AG09309 (cell line): Measurements from ENCODE around the gene NTRK2.

ENCODE experiments used
- DNase-seq: peaks from one replicate; pipeline ENCODE4 v3.0.0-alpha.2; 2010; ENCODE audit warnings: low read depth
- H3K4me3 ChIP-seq: 2 replicates; pipeline ENCODE4 v1.5.1; 2011; ENCODE audit warnings: mild to moderate bottlenecking, low read depth, low read length, moderate library complexity; ENCODE audit not compliant: control insufficient read depth
- CTCF ChIP-seq: IDR thresholded peaks from 2 replicates; pipeline ENCODE4 v1.5.1; 2011; ENCODE audit warnings: mild to moderate bottlenecking, low read depth, low read length, inconsistent platforms; ENCODE audit not compliant: insufficient read depth, control insufficient read depth; ENCODE audit errors: missing control alignments

Gene NTRK2

GRCh38 chr9:84978661-84979060, 309.1 kb downstream of the NTRK2 start:
- H3K4me3 ChIP-seq = no peak overlapping the region
- DNase-seq = no peak
- TF ChIP-seq CTCF = no peak

GRCh38 chr9:84983749-84984148, 314.2 kb downstream of the NTRK2 start:
- no peak for TF ChIP-seq CTCF
- DNase-seq = no peak
- no peak overlapping the region for H3K4me3 ChIP-seq

- no peak overlapping the region for H3K4me3 ChIP-seq
- TF ChIP-seq CTCF = no peak
- no peak for DNase-seq
These were observed 319.1 kb downstream of the NTRK2 start for GRCh38 chr9:84988621-84989020.

GRCh38 chr9:84990416-84990815, 320.9 kb downstream of the NTRK2 start:
- no peak for TF ChIP-seq CTCF
- H3K4me3 ChIP-seq = no peak overlapping the region
- DNase-seq = no peak

- H3K4me3 ChIP-seq = no peak overlapping the region
- no peak for DNase-seq
- no peak for TF ChIP-seq CTCF
These were observed 321.5 kb downstream of the NTRK2 start for GRCh38 chr9:84990850-84991513.

- H3K4me3 ChIP-seq = no peak overlapping the region
- TF ChIP-seq CTCF = no peak
- DNase-seq = no peak
These were observed 322.0 kb downstream of the NTRK2 start for GRCh38 chr9:84991514-84991870.

GRCh38 chr9:84992381-84992780, 322.9 kb downstream of the NTRK2 start:
- DNase-seq = no peak
- no peak for TF ChIP-seq CTCF

More at GRCh38 chr9:84992381-84992780, 322.9 kb downstream of the NTRK2 start:
- no peak overlapping the region for H3K4me3 ChIP-seq
